Heart left ventricle (tissue), 16 donors: Measurements from ENCODE around the gene NFKB1. TPM values are rescaled to one million over a fixed set of nuclear protein-coding genes. Genes with fewer than 3 reads are reported as not detected.

Experiments used
- ATAC-seq, 4 donors: fragments of 200-7000 bp; cut with Tn5 transposase; one replicate each; pipeline ENCODE4 v1.9.1; 2020 to 2022; ENCODE audit warnings: moderate library complexity in 4 of 4, mild to moderate bottlenecking in 3 of 4, moderate number of reproducible peaks in 1 of 4
- DNase-seq, 5 donors: peaks; one replicate each; pipeline ENCODE4 v3.0.0-alpha.2; 2020
- H3K27ac ChIP-seq, 12 donors: fragments of 200-600 bp; sonication (generic) in 4 of 12; one replicate each; pipeline versions ENCODE4 v1.5.0 to v1.8.0; 2016 to 2022; ENCODE audit warnings: mild to moderate bottlenecking in 2 of 12
- H3K27me3 ChIP-seq, 9 donors: fragments of 200-600 bp; sonication (generic) in 2 of 9; one replicate each; pipeline versions ENCODE4 v1.5.1 to v1.8.0; 2016 to 2022; ENCODE audit warnings: mild to moderate bottlenecking in 3 of 9
- H3K36me3 ChIP-seq, 9 donors: fragments of 200-600 bp; sonication (generic) in 2 of 9; one replicate each; pipeline versions ENCODE4 v1.5.0 to v1.8.0; 2018 to 2022; ENCODE audit warnings: mild to moderate bottlenecking in 2 of 9
- H3K4me1 ChIP-seq, 12 donors: fragments of 200-600 bp; sonication (generic) in 4 of 12; one replicate each; pipeline versions ENCODE4 v1.5.0 to v1.8.0; 2016 to 2022; ENCODE audit warnings: mild to moderate bottlenecking in 3 of 12
- H3K4me3 ChIP-seq, 12 donors: fragments of 200-600 bp; sonication (generic) in 4 of 12; one replicate each; pipeline versions ENCODE4 v1.5.0 to v1.8.0; 2017 to 2022; ENCODE audit warnings: mild to moderate bottlenecking in 9 of 12, moderate library complexity in 4 of 12
- H3K9me3 ChIP-seq, 12 donors: fragments of 200-600 bp; sonication (generic) in 4 of 12; one replicate each; pipeline versions ENCODE4 v1.5.0 to v1.8.0; 2016 to 2022; ENCODE audit warnings: mild to moderate bottlenecking in 1 of 12
- CTCF ChIP-seq, 12 donors: fragments of 200-600 bp; sonication (generic) in 4 of 12; IDR thresholded peaks; one replicate each; pipeline versions ENCODE4 v1.5.0 to v1.8.0; 2018 to 2022; ENCODE audit warnings: antibody characterized with exemption in 12 of 12, mild to moderate bottlenecking in 5 of 12
- POLR2A ChIP-seq, 2 donors: fragments of 450-650 bp; IDR thresholded peaks; one replicate each; pipeline ENCODE4 v1.6.1; 2017; ENCODE audit warnings: antibody characterized with exemption in 2 of 2, mild to moderate bottlenecking in 2 of 2, moderate library complexity in 2 of 2
- WGBS, 4 donors: extraction: QIAGEN DNeasy Blood & Tissue Kit in 2 of 4; methylation state at CpG; one replicate each; pipeline versions ENCODE4 v1.1.5 to v1.1.7; 2013 to 2018; 5-methylcytosine and 5-hydroxymethylcytosine counted together
- intact Hi-C, 10 donors: fragments of 100-400 bp; cut with DNase I; formaldehyde crosslinking; loops; one replicate each; pipeline versions ENCODE4 v1.11.1 to v1.14.2; 2022
- polyA plus RNA-seq, 2 donors: library from polyadenylated mRNA; stranded (reverse); fragments of 200-250 nt; gene quantifications; one replicate each; pipeline ENCODE4 v1.2.3, GENCODE V29; 2013
- total RNA-seq, 9 donors: library from RNA; depleted of rRNA in 2 of 9; stranded (reverse); fragments of >200 nt in 2 of 9; fragmentation: NEBNext Ultra II Directional in 3 of 9; extraction: Animal tissue kit (Norgen Biotek cat#: 25700) in 3 of 9; gene quantifications; one replicate each; pipeline versions ENCODE4 v1.1.0 to v1.2.4, GENCODE V29; 2016 to 2023
- donor health status: ischemic (EF 13 %, LVEDD 7.1; RV severe dilation, severe dysfunction).
- donor health status: healthy with polysubstance abuse.
- donor health status: DM: no; HTN: yes; CAD: no.
- donor health status: DM: no; HTN: no; CAD: no.
- donor health status: ischemic (EF 25% LVEDD 6.9; RV normal size, moderate dysfunction).
- donor health status: ischemic (EF 25% LVEDD 5.7; RV mildly dilated, moderate dysfunction).
- donor health status: healthy.
- donor health status: DM: yes; HTN: yes; CAD: no.
- donor health status: ischemic (EF 35%, LVEDD 5.7; RV mildly dilated, moderate dysfunction).
- donor health status: nonischemic (EF 11% LVEDD 7.7; RV severe dilation, severe dysfunction).
- donor health status: DM: yes; HTN: yes; CAD: no.
- donor health status: PGD.
- donor health status: ischemic (EF 29% LVEDD 5.4; RV normal size, mild dysfunction).
- donor health status: nonischemic (EF 23%, LVEDD 6.1; RV moderate dilation, normal function).

NFKB1 gene
- total and polyA plus RNA-seq, 11 donors, result 4.8 to 34.1 (median 19.2) TPM

GRCh38 chr4:102586002-102586643 is 85.0 kb downstream of the NFKB1 start:
- no peak for DNase-seq
- H3K4me3 ChIP-seq, result no peak overlapping the region
- peaks cover 0 to 96% (median 84%) of the 10 kb centered on the region in 9 donors for H3K36me3 ChIP-seq
- H3K27ac ChIP-seq, result no peak overlapping the region
- no peaks in the 10 kb centered on the region for H3K27me3 ChIP-seq
- no peak for ATAC-seq
- no peak for TF ChIP-seq CTCF (IDR thresholded peaks at IDR 0.05)
- no peak for TF ChIP-seq POLR2A (IDR thresholded peaks at IDR 0.05)
- WGBS, 4 donors, result 93 to 97% (median 96%) methylated on average over 4 of the region's 4 CpGs
- intact Hi-C loops, result no loop called here
- H3K9me3 ChIP-seq, result peaks cover 0 to 7% (median 0%) of the 10 kb centered on the region in 12 donors
- no peaks in the 10 kb centered on the region for H3K4me1 ChIP-seq

- WGBS, 4 donors, result 82 to 92% (median 86%) methylated on average over 4 of the region's 4 CpGs
- no peak for DNase-seq
- peaks cover 0 to 96% (median 81%) of the 10 kb centered on the region in 9 donors for H3K36me3 ChIP-seq
- intact Hi-C loops, result no loop called here
- no peaks in the 10 kb centered on the region for H3K4me1 ChIP-seq
- H3K4me3 ChIP-seq, result no peak overlapping the region
- H3K9me3 ChIP-seq, result peaks cover 0 to 13% (median 1%) of the 10 kb centered on the region in 12 donors
- H3K27me3 ChIP-seq, result no peaks in the 10 kb centered on the region
- TF ChIP-seq POLR2A (IDR thresholded peaks at IDR 0.05), result no peak
- no peak for TF ChIP-seq CTCF (IDR thresholded peaks at IDR 0.05)
- no peak overlapping the region for H3K27ac ChIP-seq
- no peak for ATAC-seq
Observed at GRCh38 chr4:102586644-102587021, 85.5 kb downstream of the NFKB1 start.

GRCh38 chr4:102589743-102590142 is 88.6 kb downstream of the NFKB1 start:
- no peak overlapping the region for H3K27ac ChIP-seq
- WGBS, 4 donors, result 64 to 97% (median 93%) methylated on average over 3 of the region's 3 CpGs
- peaks cover 0 to 77% (median 68%) of the 10 kb centered on the region in 9 donors for H3K36me3 ChIP-seq
- DNase-seq, result no peak
- H3K27me3 ChIP-seq, result no peaks in the 10 kb centered on the region
- H3K9me3 ChIP-seq, result peaks cover 0 to 13% (median 1%) of the 10 kb centered on the region in 12 donors
- no peak overlapping the region for H3K4me3 ChIP-seq
- intact Hi-C loops, result loop anchor here in 1 of 10 donors (10.0 kb wide), 1 partner anchor 85 kb away; the partner anchor contains the start of gene NFKB1
- ATAC-seq, result no peak
- peaks cover 0 to 10% (median 0%) of the 10 kb centered on the region in 12 donors for H3K4me1 ChIP-seq
- TF ChIP-seq CTCF (IDR thresholded peaks at IDR 0.05), result no peak
- no peak for TF ChIP-seq POLR2A (IDR thresholded peaks at IDR 0.05)

- intact Hi-C loops, result loop anchor here in 1 of 10 donors (10.0 kb wide), 1 partner anchor 87 kb away; the partner anchor contains the start of gene NFKB1
- DNase-seq (no peak), ATAC-seq (no peak)
- Histone ChIP-seq H3K27ac (no peak overlapping the region), H3K9me3 (peaks cover 0 to 13% (median 1%) of the 10 kb centered on the region in 12 donors), H3K27me3 (no peaks in the 10 kb centered on the region), H3K4me1 (peaks cover 0 to 10% (median 0%) of the 10 kb centered on the region in 12 donors), H3K4me3 (no peak overlapping the region), H3K36me3 (peaks cover 0 to 77% (median 68%) of the 10 kb centered on the region in 9 donors)
- no peak for TF ChIP-seq CTCF (IDR thresholded peaks at IDR 0.05)
- no peak for TF ChIP-seq POLR2A (IDR thresholded peaks at IDR 0.05)
Observed at GRCh38 chr4:102592256-102592655, 91.1 kb downstream of the NFKB1 start.
